22Rv1 (cell line): ENCODE data around the gene TIAM2.

Experiments used
- CTCF ChIP-seq: fragments of 450-650 bp; IDR thresholded peaks from 2 replicates; pipeline ENCODE4 v1.5.1; 2017; ENCODE audit warnings: mild to moderate bottlenecking
- ZFX ChIP-seq: fragments of 450-650 bp; IDR thresholded peaks from 2 replicates; pipeline ENCODE4 v1.6.1; 2017; ENCODE audit warnings: antibody characterized with exemption, borderline replicate concordance

- no peak for TF ChIP-seq CTCF
- no peak for TF ChIP-seq ZFX
These were observed 272.3 kb downstream of the TIAM2 start for GRCh38 chr6:155267411-155267810.
